Measurements from ENCODE around the gene FUT8. TPM values are rescaled to one million over a fixed set of nuclear protein-coding genes. Genes with fewer than 3 reads are reported as not detected.

Gene FUT8
- total RNA-seq, 1 experiment from 2014 or later = 109 TPM

DNA sequence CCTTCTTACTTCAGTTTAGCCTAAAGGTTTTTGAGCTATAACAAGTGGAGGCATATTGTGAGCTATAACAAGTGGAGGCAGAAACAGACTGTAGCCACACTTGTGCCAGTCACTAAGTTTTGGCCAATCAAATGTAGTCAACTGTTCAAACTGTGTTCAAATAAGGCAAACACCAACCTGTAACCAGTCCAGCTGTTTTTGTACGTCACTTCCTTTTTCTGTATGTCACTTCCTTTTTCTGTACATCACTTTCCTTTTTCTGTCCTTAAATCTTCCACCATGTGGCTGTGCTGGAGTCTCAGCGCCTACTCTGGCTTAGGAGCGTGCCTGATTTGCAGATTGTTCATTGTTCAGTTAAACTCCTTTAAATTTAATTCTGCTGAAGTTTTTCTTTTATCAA is 79.7 kb downstream of the FUT8 start:
- DNase-seq (ENCODE audit: low read depth) = no peak

DNA sequence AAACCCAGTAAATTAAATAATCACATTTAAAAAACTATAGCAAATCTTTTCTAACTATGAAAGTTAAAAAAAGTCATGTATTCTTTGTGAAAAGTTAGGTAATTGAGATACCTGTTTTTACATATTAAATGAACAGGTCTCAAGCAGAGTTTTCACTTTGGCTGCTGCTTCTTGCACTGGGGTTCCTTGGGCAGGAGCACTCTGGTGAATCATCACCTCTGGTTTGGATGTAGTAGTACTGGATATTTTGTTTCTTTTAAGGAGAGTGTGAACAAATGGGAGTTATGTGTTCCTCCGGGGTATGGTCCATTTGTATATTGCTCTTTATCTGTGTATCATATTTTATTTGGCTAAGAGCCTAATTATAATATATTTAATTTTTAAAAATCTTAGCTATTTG is 82.7 kb downstream of the FUT8 start:
- peak; percentile 53 for DNase-seq (ENCODE audit: low read depth)

- peak; percentile 67 for DNase-seq (ENCODE audit: low read depth)
These were observed 83.9 kb downstream of the FUT8 start for GRCh38 chr14:65496178-65496993.

- no peak for DNase-seq (ENCODE audit: low read depth)
These were observed 86.6 kb downstream of the FUT8 start for GRCh38 chr14:65499138-65499537.

GRCh38 chr14:65500075-65500474 is 87.5 kb downstream of the FUT8 start:
- no peak for DNase-seq (ENCODE audit: low read depth)

DNA sequence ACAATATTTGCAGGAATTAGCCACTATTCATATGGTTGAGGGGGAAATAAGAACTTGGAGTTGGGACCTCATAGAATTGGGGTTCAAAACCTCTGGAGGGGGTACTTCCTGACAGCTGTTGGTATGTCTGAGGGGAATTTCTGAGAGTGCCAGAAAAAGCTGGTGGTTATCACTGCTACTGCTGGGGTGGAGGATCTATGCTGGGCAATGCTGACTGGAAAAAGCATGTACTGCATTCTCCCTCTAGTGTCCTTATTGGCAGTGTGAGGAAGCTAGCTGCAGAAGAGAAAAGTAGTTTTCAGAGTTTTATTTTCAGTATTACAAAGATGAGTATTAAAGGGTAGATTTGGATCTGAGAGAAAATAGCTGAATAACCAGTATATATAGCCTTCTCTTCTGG is 88.8 kb downstream of the FUT8 start:
- DNase-seq (ENCODE audit: low read depth) = peak; percentile 12

DNA sequence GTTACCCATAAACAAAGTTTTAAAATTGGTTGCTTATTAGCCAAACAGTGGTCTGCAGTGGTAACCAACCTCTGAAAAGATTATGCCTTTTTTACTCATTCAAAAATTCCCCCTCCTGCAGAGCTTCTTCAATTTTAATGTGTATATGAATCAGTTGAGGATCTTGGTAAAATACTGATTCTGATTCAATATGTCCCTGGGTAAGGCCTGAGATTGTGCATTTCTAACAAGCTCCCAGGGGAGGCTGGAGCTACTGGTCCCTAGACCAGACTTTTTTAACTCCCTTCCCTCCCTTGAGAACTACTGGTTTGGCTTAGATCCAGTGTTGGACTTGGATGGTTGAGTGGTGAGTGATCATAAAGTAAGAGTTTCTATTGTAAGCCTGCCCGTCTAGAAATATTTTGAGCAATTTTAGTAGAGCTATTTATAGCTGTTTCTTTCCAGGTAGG is 90.2 kb downstream of the FUT8 start:
- peak; percentile 89 for DNase-seq (ENCODE audit: low read depth)

DNA sequence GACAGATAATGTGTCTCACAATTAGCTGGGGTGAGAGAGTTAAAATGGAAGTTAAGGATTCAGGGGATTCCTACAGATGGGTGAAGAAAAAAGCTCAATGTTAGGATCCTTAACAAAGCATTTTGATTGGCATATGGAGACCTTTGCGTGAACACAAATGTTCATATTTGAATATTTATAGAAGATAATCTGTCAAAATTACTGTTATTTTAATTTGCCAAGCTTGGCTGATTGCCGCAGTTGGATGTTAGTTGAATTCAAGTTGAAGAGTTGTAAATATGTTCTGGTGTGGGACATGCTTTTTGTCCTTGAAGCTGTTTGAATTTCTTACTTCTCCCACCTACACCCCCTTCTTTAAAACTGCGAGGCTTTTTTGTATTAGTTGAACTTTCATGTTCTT is 91.2 kb downstream of the FUT8 start:
- DNase-seq (ENCODE audit: low read depth) = no peak

DNA sequence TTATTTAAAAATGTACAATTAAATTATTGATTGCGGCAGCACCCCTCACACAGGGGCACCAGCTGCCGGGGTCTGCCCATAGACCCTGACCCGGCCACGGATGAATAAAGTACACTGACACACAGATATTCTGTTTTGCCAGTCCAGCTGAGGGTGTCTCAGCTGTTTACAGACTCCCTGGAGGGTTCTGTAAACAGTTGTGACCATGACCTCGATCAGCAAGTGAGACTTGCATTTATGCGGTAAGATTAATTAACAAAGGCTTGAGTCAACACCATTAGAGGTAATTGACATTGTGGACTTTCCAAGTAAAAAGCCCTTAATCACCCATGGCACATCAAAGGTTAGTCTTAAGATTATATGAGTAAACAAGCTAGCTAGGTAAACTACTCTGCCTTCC is 94.3 kb downstream of the FUT8 start:
- peak; percentile 17 for DNase-seq (ENCODE audit: low read depth)

GRCh38 chr14:65509842-65510241 is 97.3 kb downstream of the FUT8 start:
- DNase-seq (ENCODE audit: low read depth) = no peak

GRCh38 chr14:65513671-65514070 is 101.1 kb downstream of the FUT8 start:
- no peak for DNase-seq (ENCODE audit: low read depth)

DNA sequence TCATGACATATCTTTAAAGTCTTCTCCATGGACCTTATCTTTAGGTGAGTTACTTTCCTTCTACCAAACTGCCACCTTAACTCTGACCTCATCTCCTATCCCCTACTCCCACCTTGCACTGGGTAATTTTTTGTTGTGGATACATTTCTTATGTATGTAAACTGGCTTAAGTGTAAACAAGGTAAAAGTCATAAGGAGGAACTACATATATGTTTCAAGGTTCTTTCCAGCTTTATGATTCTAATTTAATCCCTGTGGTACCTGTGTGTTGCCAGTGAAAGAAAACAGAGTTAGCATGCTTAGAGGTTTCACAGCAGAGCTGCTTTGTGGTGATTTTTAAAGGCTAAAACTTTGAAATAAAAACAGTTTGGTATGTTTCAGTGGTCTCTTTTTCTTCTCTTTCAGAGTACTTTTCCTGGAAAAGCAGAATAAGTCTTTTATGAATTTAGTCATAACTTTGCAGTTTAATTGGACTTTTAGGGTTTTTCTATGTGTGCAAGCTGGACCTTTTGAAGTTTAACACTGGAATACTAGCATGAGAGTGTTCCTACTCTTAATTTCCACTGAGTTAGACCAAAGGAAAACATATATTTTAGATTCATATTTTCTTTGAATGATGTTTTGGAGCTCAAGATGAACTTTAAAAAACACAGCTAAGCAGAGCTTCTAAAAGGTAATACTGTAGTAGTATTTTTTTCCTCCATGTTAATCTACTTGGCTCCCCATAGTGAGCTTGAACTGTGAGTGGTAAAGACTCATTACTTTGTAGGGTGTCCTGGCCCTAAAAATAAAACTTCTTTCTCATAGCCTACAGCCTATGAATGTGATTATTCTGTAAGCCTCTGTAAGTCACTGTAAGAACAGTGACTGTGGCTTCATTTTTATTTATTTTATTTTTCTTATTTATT is 105.4 kb downstream of the FUT8 start:
- no peak for DNase-seq (ENCODE audit: low read depth)

GRCh38 chr14:65528069-65528468 is 115.5 kb downstream of the FUT8 start:
- no peak for DNase-seq (ENCODE audit: low read depth)

DNA sequence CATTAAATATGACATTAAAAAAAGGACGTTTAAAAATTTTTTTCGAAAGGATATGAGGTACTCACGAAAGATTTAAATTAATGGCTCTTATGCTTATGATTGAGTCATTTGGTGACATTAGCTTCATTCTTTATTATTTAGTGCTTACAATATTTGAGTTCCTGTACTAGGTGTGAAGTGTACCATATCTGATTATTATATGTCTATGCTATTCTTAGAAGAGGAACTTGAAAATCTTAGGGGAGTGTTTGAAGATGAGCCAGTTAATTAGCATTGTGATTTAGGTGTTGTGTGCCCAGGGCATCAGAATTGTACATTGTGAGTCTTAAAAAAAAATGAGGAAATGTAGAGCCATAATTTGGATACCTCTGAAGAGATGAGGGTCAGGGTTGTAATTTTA is 118.6 kb downstream of the FUT8 start:
- no peak for DNase-seq (ENCODE audit: low read depth)

- no peak for DNase-seq (ENCODE audit: low read depth)
These were observed 121.3 kb downstream of the FUT8 start for GRCh38 chr14:65533736-65534404.

GRCh38 chr14:65536781-65537423 is 124.4 kb downstream of the FUT8 start:
- DNase-seq (ENCODE audit: low read depth) = no peak

GRCh38 chr14:65548878-65549277 is 136.3 kb downstream of the FUT8 start:
- no peak for DNase-seq (ENCODE audit: low read depth)

- no peak for DNase-seq (ENCODE audit: low read depth)
These were observed 136.9 kb downstream of the FUT8 start for GRCh38 chr14:65549429-65549828.

DNA sequence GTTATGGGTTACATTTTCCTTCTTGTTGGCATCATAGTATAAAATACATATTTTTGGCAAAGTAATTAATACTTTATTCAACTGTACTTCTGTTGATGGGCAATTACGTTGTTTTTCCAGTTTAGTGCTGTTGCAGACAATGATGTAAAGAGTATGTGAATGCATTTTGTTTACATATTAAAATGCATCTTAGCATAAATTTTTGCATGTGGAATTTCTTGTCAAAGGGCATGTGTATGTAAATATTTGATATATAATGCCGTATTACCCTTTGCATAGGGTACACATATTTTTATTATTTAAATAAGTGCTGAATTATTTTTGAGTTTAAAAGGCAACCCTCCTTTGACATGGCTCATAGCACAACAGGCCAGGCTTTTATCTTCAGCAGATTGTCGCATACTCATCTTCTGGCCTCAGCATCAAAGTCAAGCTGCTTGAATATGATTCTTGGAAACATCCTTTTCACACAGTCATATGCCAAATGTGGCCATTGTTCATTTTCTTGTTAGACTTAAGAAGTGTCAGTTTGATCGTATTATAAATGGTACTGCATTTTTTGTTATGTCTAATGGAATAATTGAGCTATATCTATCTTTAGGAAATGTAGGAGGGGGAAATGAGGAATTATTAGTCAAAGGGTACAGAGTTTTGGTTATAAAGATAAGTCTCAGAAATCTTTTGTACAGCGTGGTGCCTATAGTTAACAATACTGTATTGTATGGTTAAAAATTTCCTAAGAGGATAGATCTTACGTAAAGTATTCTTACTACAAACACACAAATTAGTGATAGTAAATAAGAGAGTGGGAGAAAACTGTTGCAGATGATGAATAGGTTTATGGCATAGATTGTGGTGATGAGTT is 138.5 kb downstream of the FUT8 start:
- no peak for DNase-seq (ENCODE audit: low read depth)

GRCh38 chr14:65552724-65553123 is 140.2 kb downstream of the FUT8 start:
- DNase-seq (ENCODE audit: low read depth) = no peak

DNA sequence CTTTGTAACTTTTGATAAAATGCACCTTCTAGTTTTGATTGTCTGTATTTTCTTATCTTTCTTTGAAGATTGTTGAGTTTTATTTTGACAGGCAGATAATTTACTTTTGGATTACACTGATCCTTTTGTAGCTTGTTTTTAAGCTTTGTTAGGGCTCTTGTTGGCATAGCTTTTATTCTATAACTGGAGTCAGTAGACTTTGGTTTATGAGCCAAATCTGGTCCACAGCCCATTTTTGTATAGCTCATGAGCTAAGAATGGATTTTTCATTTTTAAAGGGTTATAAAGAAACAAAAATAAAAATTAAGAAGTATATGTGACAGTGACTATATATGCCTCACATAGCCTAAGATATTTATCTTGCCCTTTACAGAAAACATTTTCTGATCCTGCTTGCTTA is 142.3 kb downstream of the FUT8 start:
- no peak for DNase-seq (ENCODE audit: low read depth)

All from M059J (cell line).